GM18526 (cell line): ENCODE results near the gene CDPF1.

Experiments used
- POLR2A ChIP-seq: IDR thresholded peaks from 3 replicates; pipeline ENCODE4 v1.6.1; 2011; ENCODE audit not compliant: insufficient read length; ENCODE audit errors: extremely low read depth

The CDPF1 gene

GRCh38 chr22:46250035-46250782, at the start of gene CDPF1:
Gene CDPF1 (minus strand): TSS chr22:46250293. CDS start chr22:46248284, 2,009 bp downstream.
- peak; percentile 95 for TF ChIP-seq POLR2A

GRCh38 chr22:46299101-46299500, 49.0 kb upstream of the CDPF1 start:
- TF ChIP-seq POLR2A = no peak

- TF ChIP-seq POLR2A = no peak
Measured at GRCh38 chr22:46297151-46297812, 47.2 kb upstream of the CDPF1 start.

GRCh38 chr22:46296257-46297150, 46.4 kb upstream of the CDPF1 start, which contains the start of gene GTSE1:
Gene GTSE1 (plus strand): TSS chr22:46296870. CDS start chr22:46297401, 531 bp downstream.
- TF ChIP-seq POLR2A = peak; percentile 76

GRCh38 chr22:46295277-46295971, 45.3 kb upstream of the CDPF1 start:
- no peak for TF ChIP-seq POLR2A

GRCh38 chr22:46294784-46295183, 44.7 kb upstream of the CDPF1 start:
- no peak for TF ChIP-seq POLR2A

GRCh38 chr22:46293577-46294260, 43.6 kb upstream of the CDPF1 start:
- no peak for TF ChIP-seq POLR2A

- TF ChIP-seq POLR2A = no peak
Measured at GRCh38 chr22:46292732-46293131, 42.6 kb upstream of the CDPF1 start.

GRCh38 chr22:46292173-46292572, 42.1 kb upstream of the CDPF1 start:
- no peak for TF ChIP-seq POLR2A

- TF ChIP-seq POLR2A = no peak
Measured at GRCh38 chr22:46290843-46291785, 41.0 kb upstream of the CDPF1 start.

GRCh38 chr22:46290121-46290842, 40.2 kb upstream of the CDPF1 start:
- no peak for TF ChIP-seq POLR2A

GRCh38 chr22:46289244-46289891, 39.3 kb upstream of the CDPF1 start:
- no peak for TF ChIP-seq POLR2A
